ENCODE results near the gene E2F8.

GRCh38 chr11:19239039-19239438 lies 1.7 kb downstream of the E2F8 start:
- TF ChIP-seq POLR2AphosphoS5 (IDR thresholded peaks at IDR 0.05; ENCODE audit: low read depth, low read length), result no peak
- TF ChIP-seq TAF1 (IDR thresholded peaks at IDR 0.05; ENCODE audit: borderline replicate concordance, insufficient read depth, low read length), result no peak
- no peak for TF ChIP-seq SIN3A (IDR thresholded peaks at IDR 0.05; ENCODE audit: borderline replicate concordance, insufficient read depth, low read length)
- TF ChIP-seq REST (IDR thresholded peaks at IDR 0.05; ENCODE audit: insufficient read depth in 1 of 2, low read depth in 2 of 2, low read length in 2 of 2), result no peak
- TF ChIP-seq FOXP2 (optimal IDR thresholded peaks at IDR 0.05; ENCODE audit: borderline replicate concordance, extremely low read depth, extremely low read length, insufficient read depth), result no peak

Measured in PFSK-1 (cell line).